ENCODE results near the gene CLEC1A. TPM values are rescaled to one million over a fixed set of nuclear protein-coding genes. Genes with fewer than 3 reads are reported as not detected.

Gene CLEC1A
- polyA plus RNA-seq, 1 donor (not counting 4 experiments of a cell fraction or from before 2014, with no cell fraction given), result 0.05 TPM

GRCh38 chr12:10142976-10143589 lies 44.3 kb upstream of the CLEC1A start:
- no peak overlapping the region for H2AFZ ChIP-seq (ENCODE audit: control insufficient read depth, low read length)
- no peak overlapping the region for H3K27ac ChIP-seq (ENCODE audit: control insufficient read depth, insufficient read depth, low read length)
- dilution Hi-C loops (cut with MboI; ENCODE audit: extremely low pct_ligation_motif_present, low sequenced_read_pairs), result no loop called here
- TF ChIP-seq CTCF (optimal IDR thresholded peaks at IDR 0.05 in 1 of 3, IDR thresholded peaks at IDR 0.05 in 1 of 3, conservative IDR thresholded peaks at IDR 0.05 in 1 of 3; ENCODE audit: extremely low read depth in 1 of 3, insufficient read depth in 2 of 3, low read length in 3 of 3) (no peak), EZH2 (IDR thresholded peaks at IDR 0.05; ENCODE audit: low read length) (no peak)
- DNase-seq (ENCODE audit: low read depth, low spot score) (no peak), FAIRE-seq (no peak)
- no peaks in the 10 kb centered on the region for H3K27me3 ChIP-seq (ENCODE audit: control insufficient read depth, extremely low read depth, insufficient read depth, low read length)
- H3K9me1 ChIP-seq (ENCODE audit: control insufficient read depth, extremely low read depth, insufficient read depth, low read length), result no peaks in the 10 kb centered on the region
- no peak overlapping the region for H3K4me2 ChIP-seq (ENCODE audit: control insufficient read depth, extremely low read depth, insufficient read depth, low read depth, low read length)
- H4K20me1 ChIP-seq (ENCODE audit: control insufficient read depth, extremely low read depth, insufficient read depth, low read length), result no peaks in the 10 kb centered on the region
- no peaks in the 10 kb centered on the region for H3K4me1 ChIP-seq (ENCODE audit: control insufficient read depth, extremely low read depth, insufficient read depth, low read length)
- H3K36me3 ChIP-seq (ENCODE audit: control insufficient read depth in 2 of 2, extremely low read depth in 1 of 2, insufficient read depth in 2 of 2, low read length in 2 of 2), result no peaks in the 10 kb centered on the region
- no peak overlapping the region for H3K9ac ChIP-seq (ENCODE audit: control insufficient read depth, extremely low read depth, insufficient read depth, low read length)
- no peaks in the 10 kb centered on the region for H3K9me3 ChIP-seq (ENCODE audit: control insufficient read depth, low read depth, low read length)
- no peaks in the 10 kb centered on the region for H3K79me2 ChIP-seq (ENCODE audit: control insufficient read depth, insufficient read depth, low read length)
- no peak overlapping the region for H3K4me3 ChIP-seq (ENCODE audit: control insufficient read depth in 2 of 3, extremely low read depth in 1 of 3, insufficient read depth in 2 of 3, low read depth in 1 of 3, low read length in 3 of 3)

GRCh38 chr12:10140001-10140400 lies 41.2 kb upstream of the CLEC1A start:
- Histone ChIP-seq H3K36me3 (ENCODE audit: control insufficient read depth in 2 of 2, extremely low read depth in 1 of 2, insufficient read depth in 2 of 2, low read length in 2 of 2) (no peaks in the 10 kb centered on the region), H3K9me3 (ENCODE audit: control insufficient read depth, low read depth, low read length) (no peaks in the 10 kb centered on the region), H3K9ac (ENCODE audit: control insufficient read depth, extremely low read depth, insufficient read depth, low read length) (no peak overlapping the region), H3K4me1 (ENCODE audit: control insufficient read depth, extremely low read depth, insufficient read depth, low read length) (no peaks in the 10 kb centered on the region), H3K9me1 (ENCODE audit: control insufficient read depth, extremely low read depth, insufficient read depth, low read length) (no peaks in the 10 kb centered on the region), H3K4me2 (ENCODE audit: control insufficient read depth, extremely low read depth, insufficient read depth, low read depth, low read length) (no peak overlapping the region), H3K27ac (ENCODE audit: control insufficient read depth, insufficient read depth, low read length) (no peak overlapping the region), H2AFZ (ENCODE audit: control insufficient read depth, low read length) (no peak overlapping the region), H3K4me3 (ENCODE audit: control insufficient read depth in 2 of 3, extremely low read depth in 1 of 3, insufficient read depth in 2 of 3, low read depth in 1 of 3, low read length in 3 of 3) (no peak overlapping the region), H3K27me3 (ENCODE audit: control insufficient read depth, extremely low read depth, insufficient read depth, low read length) (no peaks in the 10 kb centered on the region), H3K79me2 (ENCODE audit: control insufficient read depth, insufficient read depth, low read length) (no peaks in the 10 kb centered on the region), H4K20me1 (ENCODE audit: control insufficient read depth, extremely low read depth, insufficient read depth, low read length) (no peaks in the 10 kb centered on the region)
- peak; percentile 82 for FAIRE-seq
- TF ChIP-seq CTCF (optimal IDR thresholded peaks at IDR 0.05 in 1 of 3, IDR thresholded peaks at IDR 0.05 in 1 of 3, conservative IDR thresholded peaks at IDR 0.05 in 1 of 3; ENCODE audit: extremely low read depth in 1 of 3, insufficient read depth in 2 of 3, low read length in 3 of 3), result peak; percentile 50 to 75 (median 53)
- no peak for TF ChIP-seq EZH2 (IDR thresholded peaks at IDR 0.05; ENCODE audit: low read length)
- dilution Hi-C loops (cut with MboI; ENCODE audit: extremely low pct_ligation_motif_present, low sequenced_read_pairs), result no loop called here
- DNase-seq (ENCODE audit: low read depth, low spot score), result no peak
